ENCODE measurements around the gene ZNF273.

GRCh38 chr7:64870656-64871055, 32.4 kb upstream of the ZNF273 start:
- TF ChIP-seq POLR2A (IDR thresholded peaks at IDR 0.05; ENCODE audit: low read length), result no peak
- no peak for TF ChIP-seq GATA1 (IDR thresholded peaks at IDR 0.05; ENCODE audit: low read depth, low read length)

Measured in erythroblast (primary cell).